H9 (cell line): ENCODE measurements around the gene CORO1C. TPM values are rescaled to one million over a fixed set of nuclear protein-coding genes. Genes with fewer than 3 reads are reported as not detected.

Source experiments
- DNase-seq: peaks from one replicate; pipeline ENCODE4 v3.0.0-alpha.2; 2017
- H2AFZ ChIP-seq: one replicate; pipeline ENCODE4 v1.6.1; 2013; ENCODE audit warnings: mild to moderate bottlenecking, low read length, control low read depth, moderate library complexity
- H2AK5ac ChIP-seq: 2 replicates; pipeline ENCODE4 v1.6.1; 2013; ENCODE audit warnings: low read length, control low read depth, mixed read lengths; ENCODE audit not compliant: insufficient read length
- H2BK120ac ChIP-seq: one replicate; pipeline ENCODE4 v1.6.1; 2013; ENCODE audit warnings: low read depth, mild to moderate bottlenecking, low read length, control low read depth, inconsistent platforms; ENCODE audit not compliant: poor library complexity, severe bottlenecking
- H2BK12ac ChIP-seq: 2 replicates; pipeline ENCODE4 v1.6.1; 2013; ENCODE audit warnings: low read length, control low read depth, mixed read lengths, low read depth; ENCODE audit not compliant: insufficient read length
- H2BK15ac ChIP-seq: 2 replicates; pipeline ENCODE4 v1.6.1; 2013; ENCODE audit warnings: low read depth, low read length, control low read depth
- H2BK20ac ChIP-seq: one replicate; pipeline ENCODE4 v1.6.1; 2013; ENCODE audit warnings: low read depth, mild to moderate bottlenecking, low read length, control low read depth, inconsistent platforms; ENCODE audit not compliant: poor library complexity, severe bottlenecking
- H2BK5ac ChIP-seq: 2 replicates; pipeline ENCODE4 v1.6.1; 2013; ENCODE audit warnings: low read length, control low read depth, mixed read lengths; ENCODE audit not compliant: insufficient read length
- H3K14ac ChIP-seq: 2 replicates; pipeline ENCODE4 v1.6.1; 2013; ENCODE audit warnings: low read length, control low read depth; ENCODE audit not compliant: insufficient read depth
- H3K18ac ChIP-seq: 2 replicates; pipeline ENCODE4 v1.6.1; 2013; ENCODE audit warnings: low read depth, mild to moderate bottlenecking, mixed read lengths, low read length, control low read depth; ENCODE audit not compliant: insufficient read length
- H3K23ac ChIP-seq: 2 replicates; pipeline ENCODE4 v1.6.1; 2013; ENCODE audit warnings: low read length, control low read depth, mixed read lengths, low read depth; ENCODE audit not compliant: insufficient read length
- H3K23me2 ChIP-seq: 2 replicates; pipeline ENCODE4 v1.6.1; 2013; ENCODE audit warnings: low read depth, mild to moderate bottlenecking, mixed read lengths, low read length, control low read depth; ENCODE audit not compliant: insufficient read length, poor library complexity, severe bottlenecking
- H3K27ac ChIP-seq: 2 replicates; pipeline ENCODE4 v1.5.1; 2013; ENCODE audit warnings: low read length, control low read depth, mixed read lengths, low read depth; ENCODE audit not compliant: insufficient read length
- H3K27me3 ChIP-seq: 2 replicates; pipeline ENCODE4 v1.6.1; 2013; ENCODE audit warnings: low read length, control low read depth, inconsistent platforms; ENCODE audit not compliant: insufficient read depth
- H3K4ac ChIP-seq: 2 replicates; pipeline ENCODE4 v1.6.1; 2013; ENCODE audit warnings: low read depth, mild to moderate bottlenecking, control low read depth, inconsistent platforms, low read length, moderate library complexity
- H3K4me1 ChIP-seq: 2 replicates; pipeline ENCODE4 v1.6.1; 2013; ENCODE audit warnings: low read length, control low read depth, inconsistent platforms; ENCODE audit not compliant: insufficient read depth
- H3K4me2 ChIP-seq: 2 replicates; pipeline ENCODE4 v1.6.1; 2013; ENCODE audit warnings: low read length, control low read depth, mixed read lengths; ENCODE audit not compliant: insufficient read length, insufficient read depth
- H3K56ac ChIP-seq: 2 replicates; pipeline ENCODE4 v1.6.1; 2013; ENCODE audit warnings: low read depth, mild to moderate bottlenecking, mixed read lengths, low read length, control low read depth; ENCODE audit not compliant: insufficient read length
- H3K79me1 ChIP-seq: 2 replicates; pipeline ENCODE4 v1.6.1; 2013; ENCODE audit warnings: low read depth, mild to moderate bottlenecking, moderate library complexity, low read length, control low read depth, inconsistent platforms; ENCODE audit not compliant: insufficient read depth, poor library complexity, severe bottlenecking
- H3K79me2 ChIP-seq: 2 replicates; pipeline ENCODE4 v1.6.1; 2013; ENCODE audit warnings: low read length, control low read depth, inconsistent platforms; ENCODE audit not compliant: insufficient read depth
- H3K9ac ChIP-seq: 2 replicates; pipeline ENCODE4 v1.6.1; 2013; ENCODE audit warnings: low read length, control low read depth, mixed read lengths; ENCODE audit not compliant: insufficient read length; ENCODE audit errors: extremely low read depth
- H3K9me3 ChIP-seq: one replicate; pipeline ENCODE4 v1.6.1; 2013; ENCODE audit warnings: low read depth, low read length, inconsistent platforms; ENCODE audit not compliant: control insufficient read depth
- H3T11ph ChIP-seq: one replicate; pipeline ENCODE4 v1.6.1; 2013; ENCODE audit warnings: mild to moderate bottlenecking, low read length, control low read depth, inconsistent platforms
- H4K20me1 ChIP-seq: one replicate; pipeline ENCODE4 v1.6.1; 2013; ENCODE audit not compliant: control insufficient read depth, insufficient read length, insufficient read depth
- H4K5ac ChIP-seq: 2 replicates; pipeline ENCODE4 v1.6.1; 2013; ENCODE audit warnings: low read depth, mild to moderate bottlenecking, mixed read lengths, low read length, control low read depth; ENCODE audit not compliant: insufficient read length
- H4K8ac ChIP-seq: replicated peaks from 2 replicates; pipeline ENCODE4 v1.6.1; 2013; ENCODE audit warnings: low read length, control low read depth, mixed read lengths, low read depth; ENCODE audit not compliant: insufficient read length
- H4K91ac ChIP-seq: 2 replicates; pipeline ENCODE4 v1.6.1; 2013; ENCODE audit warnings: low read depth, mild to moderate bottlenecking, moderate library complexity, mixed read lengths, low read length, control low read depth; ENCODE audit not compliant: insufficient read length
- H3K27ac Mint-ChIP-seq, 3 experiments: 2 replicates in 2 of 3; 3 replicates in 1 of 3; pipeline ENCODE4 v1.8.0; 2020 to 2021; ENCODE audit warnings: mixed read lengths in 3 of 3, mild to moderate bottlenecking in 1 of 3, moderate library complexity in 1 of 3
- H3K27me3 Mint-ChIP-seq: 2 replicates; pipeline ENCODE4 v1.8.0; 2021; ENCODE audit warnings: low read depth, mild to moderate bottlenecking, moderate library complexity, mixed read lengths
- H3K36me3 Mint-ChIP-seq, 3 experiments: 2 replicates in 2 of 3; 3 replicates in 1 of 3; pipeline ENCODE4 v1.8.0; 2020 to 2021; ENCODE audit warnings: low read depth in 3 of 3, mixed read lengths in 3 of 3; ENCODE audit not compliant: insufficient read depth in 1 of 3
- H3K4me1 Mint-ChIP-seq, 2 experiments: 2 replicates each; pipeline ENCODE4 v1.8.0; 2020; ENCODE audit warnings: mixed read lengths in 2 of 2
- H3K4me3 Mint-ChIP-seq, 2 experiments: 2 replicates in 1 of 2; 3 replicates in 1 of 2; pipeline ENCODE4 v1.8.0; 2020 to 2021; ENCODE audit warnings: mild to moderate bottlenecking in 2 of 2, mixed read lengths in 2 of 2, moderate library complexity in 1 of 2
- H3K9me3 Mint-ChIP-seq, 2 experiments: 2 replicates in 1 of 2; 3 replicates in 1 of 2; pipeline ENCODE4 v1.8.0; 2020; ENCODE audit warnings: mild to moderate bottlenecking in 2 of 2, mixed read lengths in 2 of 2, moderate library complexity in 1 of 2
- WGBS: extraction: QIAGEN DNeasy Blood & Tissue Kit; methylation state at CpG from one replicate; pipeline ENCODE4 v1.1.7; 2013; ENCODE audit warnings: missing lambda C conversion rate, low lambda C conversion rate, mixed read lengths; ENCODE audit not compliant: insufficient read length; ENCODE audit errors: extremely low coverage; 5-methylcytosine and 5-hydroxymethylcytosine counted together
- total RNA-seq: library from RNA; stranded (reverse); gene quantifications from 2 replicates; pipeline ENCODE4 v1.2.1, GENCODE V29; 2021
- TF ChIP-seq, protein P1 (sequence below): fragments of 200-600 bp; sonication (generic); conservative IDR thresholded peaks from 3 replicates; pipeline ENCODE4 v1.8.0; 2021; ENCODE audit warnings: antibody characterized with exemption, mild to moderate bottlenecking

The CORO1C gene
- total RNA-seq, 1 experiment from 2014 or later: 154 TPM

DNA sequence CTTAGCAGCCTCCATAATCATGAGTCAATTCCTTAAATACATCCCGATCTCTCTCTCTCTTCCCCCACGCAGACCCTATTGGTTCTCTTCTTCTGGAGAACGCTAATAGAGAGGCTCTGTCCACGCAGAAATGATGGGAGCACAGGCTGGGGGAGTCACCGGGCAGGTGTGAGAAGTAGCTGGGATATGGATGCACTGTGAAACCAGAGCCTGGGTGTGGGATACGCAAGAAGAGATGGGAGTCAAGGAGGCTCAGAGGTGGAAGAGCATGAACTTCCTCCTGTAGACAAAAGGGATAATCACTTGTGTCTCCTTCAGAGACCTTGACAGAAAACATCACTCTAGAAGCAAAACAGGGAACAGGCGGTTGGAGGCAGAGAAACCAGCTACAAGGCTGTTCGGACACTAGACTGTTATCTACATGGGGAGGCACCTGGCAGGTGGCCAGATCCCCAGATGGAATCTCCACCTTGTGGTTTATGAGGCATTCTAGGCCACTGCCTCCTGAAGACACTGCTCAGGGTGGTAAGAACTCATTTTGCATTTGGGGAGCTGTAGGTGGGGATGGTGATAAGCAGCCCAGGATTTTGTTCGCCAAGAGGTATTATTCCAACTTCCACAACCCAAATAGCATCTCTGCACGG lies 90.4 kb downstream of the CORO1C start:
- Histone ChIP-seq H2BK12ac (no peak overlapping the region), H3K4ac (no peak overlapping the region), H3K27ac (no peak overlapping the region), H3K23ac (no peak overlapping the region), H2AFZ (no peak overlapping the region), H3K14ac (no peak overlapping the region), H2BK15ac (no peak overlapping the region), H4K91ac (no peak overlapping the region), H3K18ac (no peak overlapping the region), H3K79me2 (no peaks in the 10 kb centered on the region), H3K56ac (no peak overlapping the region), H3K4me1 (peaks cover 4% of the 10 kb centered on the region; the same call in 1 of the 2 replicates), H4K20me1 (no peaks in the 10 kb centered on the region), H3K27me3 (no peaks in the 10 kb centered on the region), H3K23me2 (no peaks in the 10 kb centered on the region), H3K79me1 (no peaks in the 10 kb centered on the region), H4K8ac (no peak overlapping the region), H2AK5ac (no peak overlapping the region), H3K4me2 (no peak overlapping the region), H4K5ac (no peak overlapping the region), H2BK20ac (no peak overlapping the region), H3K9me3 (no peaks in the 10 kb centered on the region), H3K9ac (no peak overlapping the region), H2BK5ac (no peak overlapping the region), H3T11ph (no peak overlapping the region), H2BK120ac (no peak overlapping the region)
- Mint-ChIP-seq H3K4me3 (no peak overlapping the region), H3K9me3 (no peaks in the 10 kb centered on the region), H3K36me3 (peaks cover 4 to 24% (median 17%) of the 10 kb centered on the region in 3 experiments), H3K27ac (peak overlapping the region in 1 of 3 experiments; percentile 18; a peak in 3 of 7 replicates), H3K4me1 (peaks cover 55 to 56% of the 10 kb centered on the region in 2 experiments), H3K27me3 (no peaks in the 10 kb centered on the region)
- no CpG with 5 or more reads among the region's 10 CpGs for WGBS
- DNase-seq: peak; percentile 26
- TF ChIP-seq, protein P1, sequence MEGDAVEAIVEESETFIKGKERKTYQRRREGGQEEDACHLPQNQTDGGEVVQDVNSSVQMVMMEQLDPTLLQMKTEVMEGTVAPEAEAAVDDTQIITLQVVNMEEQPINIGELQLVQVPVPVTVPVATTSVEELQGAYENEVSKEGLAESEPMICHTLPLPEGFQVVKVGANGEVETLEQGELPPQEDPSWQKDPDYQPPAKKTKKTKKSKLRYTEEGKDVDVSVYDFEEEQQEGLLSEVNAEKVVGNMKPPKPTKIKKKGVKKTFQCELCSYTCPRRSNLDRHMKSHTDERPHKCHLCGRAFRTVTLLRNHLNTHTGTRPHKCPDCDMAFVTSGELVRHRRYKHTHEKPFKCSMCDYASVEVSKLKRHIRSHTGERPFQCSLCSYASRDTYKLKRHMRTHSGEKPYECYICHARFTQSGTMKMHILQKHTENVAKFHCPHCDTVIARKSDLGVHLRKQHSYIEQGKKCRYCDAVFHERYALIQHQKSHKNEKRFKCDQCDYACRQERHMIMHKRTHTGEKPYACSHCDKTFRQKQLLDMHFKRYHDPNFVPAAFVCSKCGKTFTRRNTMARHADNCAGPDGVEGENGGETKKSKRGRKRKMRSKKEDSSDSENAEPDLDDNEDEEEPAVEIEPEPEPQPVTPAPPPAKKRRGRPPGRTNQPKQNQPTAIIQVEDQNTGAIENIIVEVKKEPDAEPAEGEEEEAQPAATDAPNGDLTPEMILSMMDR: no peak
